IMR-90 (cell line): ENCODE measurements around the gene PHF21B. TPM values are rescaled to one million over a fixed set of nuclear protein-coding genes. Genes with fewer than 3 reads are reported as not detected.

Experiments
- ATAC-seq: fragments of 200-7000 bp; cut with Tn5 transposase; 2 replicates; pipeline ENCODE4 v1.9.1; 2020; ENCODE audit warnings: low read depth, mild to moderate bottlenecking, moderate library complexity
- BruUV-seq: library from RNA; stranded (reverse); fragments of 400-500 nt; replicated peaks from 2 replicates; lab custom pipeline; 2021; lab: Mats Ljungman, UMichigan
- CTCF ChIA-PET: fragments of 300-600 bp; formaldehyde crosslinking; extraction: SDS; loops from one replicate; lab custom pipeline; 2021; ENCODE audit warnings: antibody characterized with exemption; lab: Yijun Ruan, JAX
- POLR2A ChIA-PET: fragments of 300-600 bp; sonication (Branson Sonifier 250); formaldehyde crosslinking; loops from one replicate; lab custom pipeline; 2022; ENCODE audit warnings: antibody characterized with exemption; ENCODE audit not compliant: unreplicated experiment; lab: Charles Lee
- DNase-seq: peaks from one replicate; pipeline ENCODE4 v3.0.0; 2013
- H2AFZ ChIP-seq: replicated peaks from 2 replicates; pipeline ENCODE3; 2013; ENCODE audit warnings: low read length, mild to moderate bottlenecking; ENCODE audit not compliant: poor library complexity
- H2AK5ac ChIP-seq: 2 replicates; pipeline ENCODE4 v1.6.1; 2013; ENCODE audit warnings: low read depth, low read length, inconsistent platforms
- H2AK9ac ChIP-seq: replicated peaks from 2 replicates; pipeline ENCODE3; 2013; ENCODE audit warnings: mild to moderate bottlenecking, low read depth, low read length, moderate library complexity; ENCODE audit not compliant: poor library complexity
- H2BK120ac ChIP-seq: 2 replicates; pipeline ENCODE4 v1.6.1; 2013; ENCODE audit warnings: low read depth, low read length, inconsistent platforms
- H2BK15ac ChIP-seq: 3 replicates; pipeline ENCODE4 v1.6.1; 2013; ENCODE audit warnings: low read depth, low read length, inconsistent platforms
- H2BK20ac ChIP-seq: 2 replicates; pipeline ENCODE4 v1.6.1; 2013; ENCODE audit warnings: low read depth, mild to moderate bottlenecking, inconsistent platforms, low read length, moderate library complexity
- H2BK5ac ChIP-seq: 2 replicates; pipeline ENCODE4 v1.6.1; 2013; ENCODE audit warnings: mild to moderate bottlenecking, low read depth, low read length, inconsistent platforms; ENCODE audit not compliant: poor library complexity, severe bottlenecking
- H3K14ac ChIP-seq: replicated peaks from 2 replicates; pipeline ENCODE4 v1.6.1; 2013; ENCODE audit warnings: low read depth, low read length, inconsistent platforms
- H3K18ac ChIP-seq: 2 replicates; pipeline ENCODE4 v1.6.1; 2013; ENCODE audit warnings: low read depth, low read length, control low read depth
- H3K23ac ChIP-seq: 2 replicates; pipeline ENCODE4 v1.6.1; 2013; ENCODE audit warnings: low read depth, low read length, inconsistent platforms
- H3K27ac ChIP-seq: 2 replicates; pipeline ENCODE4 v1.5.1; 2013; ENCODE audit warnings: mild to moderate bottlenecking, control low read depth, low read length; ENCODE audit not compliant: insufficient read depth
- H3K27me3 ChIP-seq: 2 replicates; pipeline ENCODE4 v1.6.1; 2013; ENCODE audit warnings: low read length; ENCODE audit not compliant: control insufficient read depth, insufficient read depth
- H3K36me3 ChIP-seq: 2 replicates; pipeline ENCODE4 v1.6.1; 2013; ENCODE audit warnings: low read length, mixed read lengths; ENCODE audit not compliant: control insufficient read depth, insufficient read depth
- H3K4ac ChIP-seq: 2 replicates; pipeline ENCODE4 v1.6.1; 2013; ENCODE audit warnings: low read depth, low read length, inconsistent platforms
- H3K4me1 ChIP-seq: 2 replicates; pipeline ENCODE4 v1.6.1; 2013; ENCODE audit warnings: low read length, mixed read lengths; ENCODE audit not compliant: control insufficient read depth, insufficient read depth
- H3K4me2 ChIP-seq: 2 replicates; pipeline ENCODE4 v1.6.1; 2013; ENCODE audit warnings: low read depth, mild to moderate bottlenecking, control low read depth, low read length, moderate library complexity
- H3K4me3 ChIP-seq: 2 replicates; pipeline ENCODE4 v1.5.1; 2013; ENCODE audit warnings: low read depth, mild to moderate bottlenecking, control low read depth, low read length, moderate library complexity; ENCODE audit not compliant: insufficient read depth
- H3K56ac ChIP-seq: 2 replicates; pipeline ENCODE4 v1.6.1; 2013; ENCODE audit warnings: low read length, inconsistent platforms; ENCODE audit not compliant: insufficient read depth; ENCODE audit errors: extremely low read depth
- H3K79me1 ChIP-seq, 2 experiments: 2 replicates each; pipeline ENCODE4 v1.6.1; 2013; ENCODE audit warnings: low read length in 2 of 2, inconsistent platforms in 1 of 2, low read depth in 1 of 2
- H3K9ac ChIP-seq: 2 replicates; pipeline ENCODE4 v1.6.1; 2013; ENCODE audit warnings: low read depth, low read length, control low read depth
- H3K9me1 ChIP-seq: 2 replicates; pipeline ENCODE4 v1.6.1; 2013; ENCODE audit warnings: low read length, inconsistent platforms; ENCODE audit not compliant: insufficient read depth
- H3K9me3 ChIP-seq: 2 replicates; pipeline ENCODE4 v1.6.1; 2013; ENCODE audit warnings: low read length; ENCODE audit not compliant: control insufficient read depth, insufficient read depth
- H4K20me1 ChIP-seq: 2 replicates; pipeline ENCODE4 v1.6.1; 2013; ENCODE audit warnings: low read length, inconsistent platforms; ENCODE audit not compliant: insufficient read depth
- H4K5ac ChIP-seq: 2 replicates; pipeline ENCODE4 v1.6.1; 2013; ENCODE audit warnings: mild to moderate bottlenecking, low read depth, low read length, control low read depth
- H4K8ac ChIP-seq, 2 experiments: 2 replicates each; pipeline ENCODE4 v1.6.1; 2013; ENCODE audit warnings: low read depth in 2 of 2, low read length in 2 of 2, control low read depth in 1 of 2, inconsistent platforms in 1 of 2
- H4K91ac ChIP-seq: 2 replicates; pipeline ENCODE4 v1.6.1; 2013; ENCODE audit warnings: low read depth, low read length, inconsistent platforms; ENCODE audit not compliant: insufficient read depth
- BHLHE40 ChIP-seq: fragments of 150-350 bp; IDR thresholded peaks from 2 replicates; pipeline ENCODE4 v1.6.1; 2016; ENCODE audit warnings: mild to moderate bottlenecking, low read depth, low read length
- CHD1 ChIP-seq: IDR thresholded peaks from 2 replicates; pipeline ENCODE4 v1.6.1; 2012; ENCODE audit warnings: low read depth, low read length, improper control_type of control experiment
- ELK1 ChIP-seq: fragments of 150-350 bp; IDR thresholded peaks from 2 replicates; pipeline ENCODE4 v1.6.1; 2016; ENCODE audit warnings: low read depth, mild to moderate bottlenecking, low read length, moderate library complexity, borderline replicate concordance
- FOS ChIP-seq: fragments of 150-350 bp; IDR thresholded peaks from 2 replicates; pipeline ENCODE4 v1.6.1; 2016; ENCODE audit warnings: low read depth, low read length
- MAFK ChIP-seq: IDR thresholded peaks from 2 replicates; pipeline ENCODE4 v1.6.1; 2012; ENCODE audit warnings: low read depth, low read length, improper control_type of control experiment
- MAZ ChIP-seq: IDR thresholded peaks from 2 replicates; pipeline ENCODE4 v1.6.1; 2012; ENCODE audit warnings: low read depth, mild to moderate bottlenecking, low read length, improper control_type of control experiment, moderate library complexity, borderline replicate concordance
- NFE2L2 ChIP-seq: fragments of 150-350 bp; IDR thresholded peaks from 2 replicates; pipeline ENCODE4 v1.6.1; 2016; ENCODE audit warnings: low read depth, mild to moderate bottlenecking, low read length
- POLR2A ChIP-seq: IDR thresholded peaks from 2 replicates; pipeline ENCODE4 v1.6.1; 2012; ENCODE audit warnings: mild to moderate bottlenecking, low read depth, low read length
- RAD21 ChIP-seq: IDR thresholded peaks from 2 replicates; pipeline ENCODE4 v1.6.1; 2012; ENCODE audit warnings: low read length, improper control_type of control experiment
- RFX5 ChIP-seq: IDR thresholded peaks from 2 replicates; pipeline ENCODE4 v1.8.0; 2012; ENCODE audit warnings: low read depth, mild to moderate bottlenecking, low read length, moderate library complexity
- SMC3 ChIP-seq: fragments of 150-350 bp; IDR thresholded peaks from 2 replicates; pipeline ENCODE4 v1.6.1; 2016; ENCODE audit warnings: low read depth, mild to moderate bottlenecking, antibody characterized with exemption, low read length, moderate library complexity
- USF2 ChIP-seq: fragments of 150-350 bp; IDR thresholded peaks from 2 replicates; pipeline ENCODE4 v1.6.1; 2017; ENCODE audit warnings: mild to moderate bottlenecking, antibody characterized with exemption, low read length, low read depth
- WGBS, 2 experiments: methylation state at CpG; one replicate each; pipeline versions ENCODE4 v1.1.5 to v1.1.7; 2013; ENCODE audit warnings: missing lambda C conversion rate in 2 of 2; ENCODE audit not compliant: insufficient read length in 1 of 2; ENCODE audit errors: extremely low coverage in 2 of 2; 5-methylcytosine and 5-hydroxymethylcytosine counted together
- dilution Hi-C: fragments of 300-500 bp; cut with HindIII; formaldehyde crosslinking; loops from one replicate; pipeline ENCODE4 v1.14.3; 2018; ENCODE audit warnings: low sequenced_read_pairs; ENCODE audit not compliant: unreplicated experiment
- in situ Hi-C: fragments of 300-500 bp; cut with MboI; formaldehyde crosslinking; loops from 3 replicates; pipeline ENCODE4 v1.14.3; 2019; ENCODE audit warnings: low sequenced_read_pairs, inconsistent platforms, mixed read lengths
- intact Hi-C: fragments of 100-400 bp; cut with micrococcal nuclease; formaldehyde crosslinking; loops from 2 replicates; pipeline ENCODE4 v1.10.0; 2022
- polyA plus RNA-seq, 3 experiments: library from polyadenylated mRNA; depleted of rRNA; stranded (reverse); fragments of >200 nt; gene quantifications; 2 replicates each; pipeline ENCODE4 v1.2.3, GENCODE V29; 2012; ENCODE audit warnings: low replicate concordance in 1 of 3
- total RNA-seq: library from RNA; depleted of rRNA; stranded (reverse); fragments of >200 nt; gene quantifications from 2 replicates; pipeline ENCODE4 v1.2.3, GENCODE V29; 2012
- TF ChIP-seq, protein P1 (sequence below): conservative IDR thresholded peaks from 2 replicates; pipeline ENCODE4 v1.5.1; 2012; ENCODE audit warnings: mild to moderate bottlenecking, low read depth, low read length, improper control_type of control experiment

Gene PHF21B
- total and polyA plus RNA-seq, 2 of the 4 experiments (the other 2 are of a cell fraction) = 0.02 TPM; not detected in 1

- no peak overlapping the region for H2AK5ac ChIP-seq
- no peaks in the 10 kb centered on the region for H3K36me3 ChIP-seq
- WGBS, 2 experiments = 0% methylated on average over 6 of the region's 21 CpGs; no CpG with 5 or more reads in 1 of the 2 experiments
- no peak overlapping the region for H3K27ac ChIP-seq
- H3K9me1 ChIP-seq = no peaks in the 10 kb centered on the region
- H2BK20ac ChIP-seq = no peak overlapping the region
- H2BK5ac ChIP-seq = no peak overlapping the region
- no peak overlapping the region for H2BK120ac ChIP-seq
- ChIA-PET CTCF (no interaction called here), POLR2A (no interaction called here)
- H2BK15ac ChIP-seq = no peak overlapping the region
- no peak overlapping the region for H3K4ac ChIP-seq
- no peaks in the 10 kb centered on the region for H3K79me1 ChIP-seq
- intact Hi-C loops (no loop called here), dilution Hi-C loops (no loop called here), in situ Hi-C loops (no loop called here)
- H4K91ac ChIP-seq = no peak overlapping the region
- no peak overlapping the region for H3K18ac ChIP-seq
- H3K14ac ChIP-seq = no peak overlapping the region
- DNase-seq (no peak), ATAC-seq (no peak)
- no peak overlapping the region for H2AFZ ChIP-seq
- no peak overlapping the region for H4K5ac ChIP-seq
- no TSS peak for BruUV-seq
- H3K4me1 ChIP-seq = no peaks in the 10 kb centered on the region; the same call in 1 of the 2 replicates
- no peaks in the 10 kb centered on the region for H4K20me1 ChIP-seq
- H3K27me3 ChIP-seq = peaks cover 61% of the 10 kb centered on the region
- H3K23ac ChIP-seq = no peak overlapping the region
- no peak overlapping the region for H4K8ac ChIP-seq
- no peak overlapping the region for H2AK9ac ChIP-seq
- H3K4me3 ChIP-seq = no peak overlapping the region
- no peaks in the 10 kb centered on the region for H3K9me3 ChIP-seq
- no peak overlapping the region for H3K9ac ChIP-seq
- no peak overlapping the region for H3K4me2 ChIP-seq
- no peak overlapping the region for H3K56ac ChIP-seq
- TF ChIP-seq, protein P1, sequence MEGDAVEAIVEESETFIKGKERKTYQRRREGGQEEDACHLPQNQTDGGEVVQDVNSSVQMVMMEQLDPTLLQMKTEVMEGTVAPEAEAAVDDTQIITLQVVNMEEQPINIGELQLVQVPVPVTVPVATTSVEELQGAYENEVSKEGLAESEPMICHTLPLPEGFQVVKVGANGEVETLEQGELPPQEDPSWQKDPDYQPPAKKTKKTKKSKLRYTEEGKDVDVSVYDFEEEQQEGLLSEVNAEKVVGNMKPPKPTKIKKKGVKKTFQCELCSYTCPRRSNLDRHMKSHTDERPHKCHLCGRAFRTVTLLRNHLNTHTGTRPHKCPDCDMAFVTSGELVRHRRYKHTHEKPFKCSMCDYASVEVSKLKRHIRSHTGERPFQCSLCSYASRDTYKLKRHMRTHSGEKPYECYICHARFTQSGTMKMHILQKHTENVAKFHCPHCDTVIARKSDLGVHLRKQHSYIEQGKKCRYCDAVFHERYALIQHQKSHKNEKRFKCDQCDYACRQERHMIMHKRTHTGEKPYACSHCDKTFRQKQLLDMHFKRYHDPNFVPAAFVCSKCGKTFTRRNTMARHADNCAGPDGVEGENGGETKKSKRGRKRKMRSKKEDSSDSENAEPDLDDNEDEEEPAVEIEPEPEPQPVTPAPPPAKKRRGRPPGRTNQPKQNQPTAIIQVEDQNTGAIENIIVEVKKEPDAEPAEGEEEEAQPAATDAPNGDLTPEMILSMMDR = no peak
- TF ChIP-seq CHD1 (no peak), USF2 (no peak), BHLHE40 (no peak), RAD21 (no peak), POLR2A (no peak), ELK1 (no peak), MAZ (no peak), FOS (no peak), NFE2L2 (no peak), MAFK (no peak), RFX5 (no peak), SMC3 (no peak)
These were observed 3.5 kb downstream of the PHF21B start for GRCh38 chr22:45006111-45006963.
